Midbrain (tissue), 1 donor: ENCODE measurements around the gene AKAP14.
"Not testable (repeated sequence)": the region's sequence is repeated elsewhere in the genome, so short reads cannot be mapped to it uniquely, and the experiment has no call there.

Source experiments
- DNase-seq: peaks from one replicate; lab custom pipeline; 2025; lab: John Stamatoyannopoulos, UW

Gene AKAP14

DNA sequence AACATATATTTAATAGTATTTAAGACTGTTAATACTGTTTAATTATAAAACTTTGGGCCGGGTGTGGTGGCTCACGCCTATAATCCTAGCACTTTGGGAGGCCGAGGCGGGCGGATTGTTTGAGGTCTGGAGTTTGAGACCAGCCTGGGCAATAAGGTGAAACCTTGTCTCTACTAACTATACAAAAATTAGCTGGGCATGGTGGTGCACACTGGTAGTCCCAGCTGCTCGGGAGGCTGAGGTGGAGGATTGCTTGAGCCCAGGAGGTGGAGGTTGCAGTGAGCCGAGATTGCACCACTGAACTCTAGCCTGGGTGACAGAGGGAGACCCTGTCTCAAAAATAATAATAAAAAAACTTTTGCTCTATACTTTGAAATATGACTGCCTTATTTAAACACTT, 26.7 kb downstream of the AKAP14 start:
- not testable (repeated sequence) for DNase-seq

- DNase-seq, result no peak
Observed at GRCh38 chrX:119935215-119935874, 39.7 kb downstream of the AKAP14 start.

DNA sequence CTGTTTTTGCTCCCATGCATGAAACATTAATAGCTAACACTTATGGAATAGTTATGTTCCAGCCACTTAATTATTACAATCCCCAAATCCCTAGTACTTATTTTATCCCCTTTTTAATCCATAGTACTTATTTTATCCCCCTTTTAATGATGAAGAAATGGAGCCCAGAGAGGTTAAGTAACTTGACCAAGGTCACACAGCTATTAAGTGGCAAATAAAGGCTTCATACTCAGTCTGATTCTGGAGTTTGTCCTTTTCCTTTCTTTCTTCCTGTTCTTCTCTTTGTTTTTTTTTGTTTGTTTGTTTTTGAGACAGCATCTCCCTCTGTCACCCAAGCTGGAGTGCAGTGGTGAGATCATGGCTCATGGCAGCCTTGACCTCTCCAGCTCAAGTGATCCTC, 45.6 kb downstream of the AKAP14 start:
- DNase-seq, result no peak

DNA sequence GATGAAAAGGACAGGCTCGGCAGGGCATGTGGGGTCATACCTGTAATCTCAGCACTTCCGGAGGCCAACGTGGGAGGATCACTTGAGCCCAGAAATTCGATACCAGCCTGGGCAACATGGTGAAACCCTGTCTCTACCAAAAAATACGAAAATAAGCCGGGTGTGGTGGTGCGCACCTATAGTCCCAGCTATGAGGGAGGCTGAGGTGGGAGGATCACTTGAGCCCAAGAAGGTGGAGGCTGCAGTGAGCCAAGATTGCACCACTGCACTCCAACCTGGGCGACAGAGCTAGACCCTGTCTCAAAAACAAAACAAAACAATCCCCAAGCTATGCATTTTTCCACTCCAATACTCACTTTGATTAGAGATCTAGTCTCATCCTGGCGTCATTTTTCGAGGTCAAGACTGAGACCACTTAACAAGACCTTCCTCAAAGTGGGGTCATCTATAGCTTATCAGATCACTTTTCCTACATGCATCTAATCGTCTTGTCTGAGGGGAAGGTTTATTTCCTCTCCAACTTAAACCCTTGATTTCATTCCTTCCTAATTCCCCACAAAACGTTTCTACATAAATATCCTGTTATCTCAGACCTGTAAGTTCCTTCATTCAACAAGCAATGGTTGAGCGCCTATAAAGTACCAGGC, 46.6 kb downstream of the AKAP14 start:
- DNase-seq, result no peak

DNA sequence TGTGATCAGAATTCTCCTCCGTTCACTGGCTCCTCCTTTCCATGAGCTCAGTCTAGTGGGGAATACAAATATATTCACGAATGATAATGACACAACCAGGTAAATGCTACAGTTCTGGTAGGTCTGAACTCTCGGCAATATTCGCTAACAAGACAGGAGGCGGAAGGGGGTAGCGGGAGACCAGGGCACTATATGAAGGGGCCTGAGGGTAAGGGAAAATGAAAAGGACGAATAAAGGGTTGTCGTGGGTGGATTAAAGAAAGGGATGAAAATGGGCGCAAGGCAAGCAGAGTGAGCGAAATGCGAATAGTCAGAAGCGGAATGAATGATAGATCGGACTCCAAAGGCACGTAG, 47.1 kb downstream of the AKAP14 start:
- DNase-seq, result no peak

- peak; percentile 85 for DNase-seq
Observed at GRCh38 chrX:119943185-119943988, 47.7 kb downstream of the AKAP14 start, which contains the start of gene NKAP. NKAP (minus strand) TSS chrX:119943751; CDS start chrX:119943605, 146 bp downstream.

GRCh38 chrX:119945481-119945880, 49.8 kb downstream of the AKAP14 start:
- no peak for DNase-seq

DNA sequence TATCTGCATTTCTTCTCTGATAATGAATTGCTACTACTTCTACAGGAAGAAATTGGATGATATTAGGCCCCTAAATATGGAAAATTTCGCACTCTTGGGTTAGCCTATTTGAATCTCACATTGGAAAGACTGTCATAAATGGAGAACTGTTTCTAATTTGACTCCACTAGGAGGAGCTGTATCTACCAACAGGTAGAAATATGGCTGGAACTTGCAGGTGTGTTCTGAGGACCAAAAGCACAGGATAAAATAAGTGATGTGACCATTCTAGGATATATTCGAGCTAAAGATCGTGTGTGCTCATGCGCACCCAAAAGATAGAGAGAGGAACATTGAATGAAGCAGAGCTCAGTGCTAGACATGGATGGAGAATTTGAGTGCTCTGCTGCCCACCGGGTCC, 52.7 kb downstream of the AKAP14 start:
- DNase-seq, result no peak

GRCh38 chrX:119954374-119954773, 58.7 kb downstream of the AKAP14 start:
- no peak for DNase-seq

DNA sequence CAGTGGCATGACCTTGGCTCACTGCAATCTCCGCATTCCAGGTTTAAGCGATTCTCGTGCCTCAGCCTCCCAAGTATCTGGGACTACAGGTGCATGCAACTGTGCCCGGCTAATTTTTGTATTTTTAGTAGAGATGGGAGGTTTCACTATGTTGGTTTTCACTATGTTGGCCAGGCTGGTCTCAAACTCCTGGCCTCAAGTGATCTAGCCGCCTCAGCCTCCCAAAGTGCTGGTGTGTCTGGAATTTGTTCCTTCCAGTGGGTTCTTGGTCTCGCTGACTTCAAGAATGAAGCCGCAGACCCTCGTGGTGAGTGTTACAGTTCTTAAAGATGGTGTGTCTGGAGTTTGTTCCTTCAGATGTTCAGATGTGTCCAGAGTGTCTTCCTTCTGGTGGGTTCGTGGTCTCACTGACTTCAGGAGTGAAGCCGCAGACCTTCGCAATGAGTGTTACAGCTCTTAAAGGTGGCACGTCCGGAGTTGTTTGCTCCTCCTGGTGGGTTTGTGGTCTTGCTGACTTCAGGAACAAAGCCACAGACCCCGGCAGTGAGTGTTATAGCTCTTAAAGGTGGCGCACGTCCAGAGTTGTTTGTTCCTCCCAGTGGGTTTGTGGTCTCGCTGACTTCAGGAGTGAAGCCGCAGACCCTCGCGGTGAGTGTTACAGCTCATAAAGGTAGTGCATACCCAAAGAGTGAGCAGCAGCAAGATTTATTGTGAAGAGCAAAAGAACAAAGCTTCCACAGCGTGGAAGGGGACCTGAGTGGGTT, 60.3 kb downstream of the AKAP14 start:
- DNase-seq, result not testable (repeated sequence)

DNA sequence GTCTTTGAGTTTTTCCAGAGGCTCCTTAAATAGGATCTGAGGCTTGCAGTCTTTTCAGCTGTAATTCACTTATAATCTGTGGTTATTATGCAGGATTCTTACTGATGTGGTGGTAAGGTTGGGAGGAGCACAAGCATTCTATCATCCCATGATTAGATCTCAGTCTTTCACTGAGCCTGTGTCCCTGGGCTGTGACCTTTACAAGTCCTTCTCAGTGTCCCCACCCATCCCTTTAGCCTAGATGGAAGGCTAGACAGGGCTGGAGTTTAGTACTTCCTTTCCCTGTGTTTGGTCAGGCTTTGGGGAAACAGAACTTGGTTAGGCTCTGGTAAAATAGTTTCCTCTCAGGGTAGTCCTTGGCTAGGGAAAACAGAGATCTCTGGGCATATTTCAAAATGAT, 64.9 kb downstream of the AKAP14 start:
- no peak for DNase-seq

DNA sequence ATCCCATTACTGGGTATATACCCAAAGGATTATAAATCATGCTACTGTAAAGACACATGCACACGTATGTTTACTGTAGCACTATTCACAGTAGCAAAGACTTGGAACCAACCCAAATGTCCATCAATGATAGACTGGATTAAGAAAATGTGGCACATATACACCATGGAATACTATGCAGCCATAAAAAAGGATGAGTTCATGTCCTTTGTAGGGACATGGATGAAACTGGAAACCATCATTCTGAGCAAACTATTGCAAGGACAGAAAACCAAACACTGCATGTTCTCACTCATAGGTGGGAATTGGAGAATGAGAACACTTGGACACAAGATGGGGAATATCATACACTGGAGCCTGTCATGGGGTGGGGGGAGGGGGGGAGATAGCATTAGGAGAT, 71.1 kb downstream of the AKAP14 start:
- DNase-seq, result not testable (repeated sequence)
